Ishikawa (cell line): ENCODE data around the gene PRKD2.

Source experiments
- CEBPB ChIP-seq: IDR thresholded peaks from 2 replicates; pipeline ENCODE4 v1.6.1; 2012
- CREB1 ChIP-seq: IDR thresholded peaks from 2 replicates; pipeline ENCODE4 v1.6.1; 2012; ENCODE audit warnings: low read depth
- EGR1 ChIP-seq: IDR thresholded peaks from 2 replicates; pipeline ENCODE4 v1.6.1; 2012
- EP300 ChIP-seq: IDR thresholded peaks from 2 replicates; pipeline ENCODE4 v1.6.1; 2012; ENCODE audit warnings: borderline replicate concordance
- FOXM1 ChIP-seq: IDR thresholded peaks from 2 replicates; pipeline ENCODE4 v1.6.1; 2012; ENCODE audit warnings: low read depth, borderline replicate concordance
- MAX ChIP-seq: IDR thresholded peaks from 2 replicates; pipeline ENCODE4 v1.6.1; 2012
- NFIC ChIP-seq: IDR thresholded peaks from 2 replicates; pipeline ENCODE4 v1.6.1; 2012
- RAD21 ChIP-seq: IDR thresholded peaks from 2 replicates; pipeline ENCODE4 v1.6.1; 2012; ENCODE audit warnings: low read depth
- REST ChIP-seq: IDR thresholded peaks from 2 replicates; pipeline ENCODE4 v1.6.1; 2012; ENCODE audit warnings: low read depth, mild to moderate bottlenecking
- TAF1 ChIP-seq: IDR thresholded peaks from 2 replicates; pipeline ENCODE4 v1.6.1; 2012; ENCODE audit warnings: low read depth, mild to moderate bottlenecking
- TCF12 ChIP-seq: IDR thresholded peaks from 2 replicates; pipeline ENCODE4 v1.6.1; 2012; ENCODE audit warnings: low read depth
- TEAD4 ChIP-seq: IDR thresholded peaks from 2 replicates; pipeline ENCODE4 v1.6.1; 2012
- YY1 ChIP-seq: IDR thresholded peaks from 2 replicates; pipeline ENCODE4 v1.6.1; 2012; ENCODE audit warnings: low read depth
- ZBTB7A ChIP-seq: IDR thresholded peaks from 2 replicates; pipeline ENCODE4 v1.6.1; 2012; ENCODE audit warnings: low read depth

- TF ChIP-seq CEBPB (no peak), TCF12 (no peak), FOXM1 (no peak), CREB1 (no peak), TEAD4 (no peak), MAX (no peak), EP300 (no peak), TAF1 (no peak), RAD21 (no peak), YY1 (no peak), REST (no peak), NFIC (no peak), EGR1 (no peak), ZBTB7A (no peak)
Measured at GRCh38 chr19:46725859-46726393, 9.0 kb upstream of the PRKD2 start.
